Measurements from ENCODE around the gene TMEM269.
A peak's percentile ranks its signal among the peaks of the same experiment; 100 is the strongest.

Gene TMEM269

GRCh38 chr1:42766741-42767509, 17.9 kb upstream of the TMEM269 start, which contains the start of the genes C1orf50 and P3H1:
Gene C1orf50 (plus strand): TSS chr1:42767249. CDS start chr1:42767312, 63 bp downstream.
Gene P3H1 (minus strand): TSS chr1:42767028. CDS start chr1:42766971, 57 bp downstream.
- peak; percentile 99 for DNase-seq (ENCODE audit: low read depth)
- H3K4me3 ChIP-seq (ENCODE audit: low read length), result peak within 1 kb of the TSS; percentile 98
- no peak for TF ChIP-seq CTCF (conservative IDR thresholded peaks at IDR 0.05; ENCODE audit: low read length)

GRCh38 chr1:42767510-42768000, 17.2 kb upstream of the TMEM269 start:
- no peak for TF ChIP-seq CTCF (conservative IDR thresholded peaks at IDR 0.05; ENCODE audit: low read length)
- DNase-seq (ENCODE audit: low read depth), result no peak
- peak overlapping the region; percentile 90 for H3K4me3 ChIP-seq (ENCODE audit: low read length)

- no peak for DNase-seq (ENCODE audit: low read depth)
- no peak for TF ChIP-seq CTCF (conservative IDR thresholded peaks at IDR 0.05; ENCODE audit: low read length)
- peak overlapping the region; percentile 90 for H3K4me3 ChIP-seq (ENCODE audit: low read length)
Measured at GRCh38 chr1:42768172-42768571, 16.6 kb upstream of the TMEM269 start.

GRCh38 chr1:42769811-42770210, 15.0 kb upstream of the TMEM269 start:
- no peak for TF ChIP-seq CTCF (conservative IDR thresholded peaks at IDR 0.05; ENCODE audit: low read length)
- DNase-seq (ENCODE audit: low read depth), result no peak
- no peak overlapping the region for H3K4me3 ChIP-seq (ENCODE audit: low read length)

- H3K4me3 ChIP-seq (ENCODE audit: low read length), result no peak overlapping the region
- TF ChIP-seq CTCF (conservative IDR thresholded peaks at IDR 0.05; ENCODE audit: low read length), result no peak
- no peak for DNase-seq (ENCODE audit: low read depth)
Measured at GRCh38 chr1:42773420-42773819, 11.4 kb upstream of the TMEM269 start.

GRCh38 chr1:42774928-42775526, 9.8 kb upstream of the TMEM269 start:
- no peak overlapping the region for H3K4me3 ChIP-seq (ENCODE audit: low read length)
- no peak for TF ChIP-seq CTCF (conservative IDR thresholded peaks at IDR 0.05; ENCODE audit: low read length)
- DNase-seq (ENCODE audit: low read depth), result no peak

GRCh38 chr1:42776502-42776901, 8.3 kb upstream of the TMEM269 start:
- DNase-seq (ENCODE audit: low read depth), result no peak
- no peak for TF ChIP-seq CTCF (conservative IDR thresholded peaks at IDR 0.05; ENCODE audit: low read length)
- H3K4me3 ChIP-seq (ENCODE audit: low read length), result no peak overlapping the region
